ENCODE results near the gene PPM1G.

- TF ChIP-seq CTCF (conservative IDR thresholded peaks at IDR 0.05; ENCODE audit: low read depth, low read length): no peak
- TF ChIP-seq EZH2 (IDR thresholded peaks at IDR 0.05; ENCODE audit: borderline replicate concordance, low read depth, low read length, poor library complexity, severe bottlenecking): no peak
Observed at GRCh38 chr2:27398962-27399361, 10.4 kb downstream of the PPM1G start.

Measured in A673 (cell line).